Spleen (tissue), 11 donors: ENCODE data around the gene PTH1R. TPM values are rescaled to one million over a fixed set of nuclear protein-coding genes. Genes with fewer than 3 reads are reported as not detected.
A peak's percentile ranks its signal among the peaks of the same experiment; 100 is the strongest.

ENCODE experiments used
- DNase-seq: peaks from one replicate; pipeline ENCODE4 v3.0.0-alpha.2; 2020
- H3K27ac ChIP-seq, 8 donors: fragments of 200-600 bp; sonication (generic) in 7 of 8; 1 replicate in 4 of 8; 2 replicates in 4 of 8; pipeline versions ENCODE4 v1.5.0 to v1.8.0; 2016 to 2021; ENCODE audit warnings: inconsistent platforms in 4 of 8, mild to moderate bottlenecking in 4 of 8, moderate library complexity in 1 of 8
- H3K27me3 ChIP-seq, 7 donors: fragments of 200-600 bp; sonication (generic) in 6 of 7; replicated peaks in 1 of 7; 1 replicate in 4 of 7; 2 replicates in 3 of 7; pipeline versions ENCODE4 v1.5.0 to v1.8.0; 2016 to 2021; ENCODE audit warnings: inconsistent platforms in 3 of 7, mild to moderate bottlenecking in 1 of 7
- H3K36me3 ChIP-seq, 6 donors: fragments of 200-600 bp; sonication (generic) in 5 of 6; 1 replicate in 4 of 6; 2 replicates in 2 of 6; pipeline versions ENCODE4 v1.5.0 to v1.8.0; 2016 to 2021; ENCODE audit warnings: inconsistent platforms in 2 of 6
- H3K4me1 ChIP-seq, 6 donors: fragments of 200-600 bp; sonication (generic) in 5 of 6; 1 replicate in 3 of 6; 2 replicates in 3 of 6; pipeline versions ENCODE4 v1.5.0 to v1.8.0; 2016 to 2021; ENCODE audit warnings: inconsistent platforms in 3 of 6
- H3K4me3 ChIP-seq, 8 donors: fragments of 200-600 bp; sonication (generic) in 7 of 8; 1 replicate in 4 of 8; 2 replicates in 4 of 8; pipeline versions ENCODE4 v1.5.0 to v1.8.0; 2016 to 2021; ENCODE audit warnings: inconsistent platforms in 4 of 8, mild to moderate bottlenecking in 4 of 8, moderate library complexity in 2 of 8
- H3K9me3 ChIP-seq, 8 donors: fragments of 200-600 bp; sonication (generic) in 7 of 8; 1 replicate in 4 of 8; 2 replicates in 4 of 8; pipeline versions ENCODE4 v1.5.0 to v1.8.0; 2016 to 2021; ENCODE audit warnings: inconsistent platforms in 4 of 8
- CTCF ChIP-seq, 11 experiments: fragments of 200-600 bp in 7 of 11; fragments of 450-650 bp in 4 of 11; sonication (generic) in 4 of 11; IDR thresholded peaks in 8 of 11; conservative IDR thresholded peaks in 3 of 11; 1 replicate in 7 of 11; 2 replicates in 4 of 11; pipeline versions ENCODE4 v1.4.0 to v1.8.0; 2016 to 2021; ENCODE audit warnings: antibody characterized with exemption in 11 of 11, inconsistent platforms in 4 of 11, mild to moderate bottlenecking in 1 of 11
- POLR2A ChIP-seq, 3 donors: fragments of 450-650 bp; IDR thresholded peaks; one replicate each; pipeline ENCODE4 v1.5.1; 2017; ENCODE audit warnings: antibody characterized with exemption in 3 of 3, mild to moderate bottlenecking in 1 of 3
- POLR2AphosphoS5 ChIP-seq, 3 donors: sonication (generic); formaldehyde crosslinking; IDR thresholded peaks; one replicate each; pipeline ENCODE4 v1.5.1; 2017; ENCODE audit warnings: antibody characterized with exemption in 3 of 3
- WGBS, 5 donors: extraction: QIAGEN DNeasy Blood & Tissue Kit in 3 of 5; methylation state at CpG; one replicate each; pipeline versions ENCODE4 v1.1.5 to v1.1.7; 2013 to 2018; 5-methylcytosine and 5-hydroxymethylcytosine counted together
- intact Hi-C: fragments of 100-400 bp; cut with DNase I; formaldehyde crosslinking; loops from one replicate; pipeline ENCODE4 v1.15.0; 2023; ENCODE audit warnings: low total_unique reads
- polyA plus RNA-seq, 3 donors: library from polyadenylated mRNA; stranded (reverse); fragments of 200-250 nt; gene quantifications; one replicate each; pipeline ENCODE4 v1.2.1, GENCODE V29; 2013
- total RNA-seq, 7 donors: library from RNA; depleted of rRNA in 3 of 7; stranded (reverse); fragments of >200 nt in 3 of 7; fragmentation: NEBNext Ultra II Directional in 4 of 7; extraction: Animal tissue kit (Norgen Biotek cat#: 25700) in 4 of 7; gene quantifications; one replicate each; pipeline versions ENCODE4 v1.1.0 to v1.2.1, GENCODE V29; 2016 to 2021
- donor health status: healthy with polysubstance abuse.
- donor health status: DM: no; HTN: no; CAD: no; lungs with moderate emphysema.
- donor health status: DM: no; HTN: no; CAD: no.
- donor health status: Bipolar disorder and iron deficiency.
- donor health status: healthy.
- donor health status: DM: no; HTN: no; CAD: no.
- donor health status: DM: yes; HTN: yes; CAD: no.

Gene PTH1R
- total and polyA plus RNA-seq, 10 donors = 5.1 to 190 (median 34.1) TPM

- Histone ChIP-seq H3K4me3 (no peak overlapping the region), H3K9me3 (peaks cover 0 to 8% (median 0%) of the 10 kb centered on the region in 8 donors), H3K27ac (no peak overlapping the region), H3K27me3 (no peaks in the 10 kb centered on the region), H3K4me1 (peaks cover 0 to 11% (median 5%) of the 10 kb centered on the region in 6 donors), H3K36me3 (peaks cover 0 to 63% (median 44%) of the 10 kb centered on the region in 6 donors)
- TF ChIP-seq CTCF (IDR thresholded peaks at IDR 0.05 in 8 of 11, conservative IDR thresholded peaks at IDR 0.05 in 3 of 11) (no peak), POLR2AphosphoS5 (IDR thresholded peaks at IDR 0.05) (no peak), POLR2A (IDR thresholded peaks at IDR 0.05) (no peak)
- WGBS, 5 donors = 74 to 91% (median 84%) methylated on average over 1 of the region's 1 CpG
- DNase-seq = no peak
- intact Hi-C loops = no loop called here
Observed at GRCh38 chr3:46916278-46916677, 38.8 kb downstream of the PTH1R start.

- H3K27ac ChIP-seq = no peak overlapping the region
- DNase-seq = no peak
- peaks cover 0 to 68% (median 50%) of the 10 kb centered on the region in 6 donors for H3K36me3 ChIP-seq
- intact Hi-C loops = no loop called here
- H3K4me1 ChIP-seq = peaks cover 0 to 11% (median 5%) of the 10 kb centered on the region in 6 donors
- H3K4me3 ChIP-seq = no peak overlapping the region
- WGBS, 5 donors = 80 to 90% (median 88%) methylated on average over 3 of the region's 3 CpGs
- H3K9me3 ChIP-seq = peaks cover 0 to 8% (median 0%) of the 10 kb centered on the region in 8 donors
- H3K27me3 ChIP-seq = no peaks in the 10 kb centered on the region
- TF ChIP-seq POLR2A (IDR thresholded peaks at IDR 0.05) (no peak), POLR2AphosphoS5 (IDR thresholded peaks at IDR 0.05) (no peak), CTCF (IDR thresholded peaks at IDR 0.05 in 8 of 11, conservative IDR thresholded peaks at IDR 0.05 in 3 of 11) (no peak)
Observed at GRCh38 chr3:46916799-46917198, 39.3 kb downstream of the PTH1R start.

GRCh38 chr3:46917257-46917656 lies 39.7 kb downstream of the PTH1R start:
- Histone ChIP-seq H3K9me3 (peaks cover 0 to 8% (median 0%) of the 10 kb centered on the region in 8 donors), H3K27ac (no peak overlapping the region), H3K36me3 (peaks cover 2 to 73% (median 54%) of the 10 kb centered on the region in 6 donors), H3K4me3 (no peak overlapping the region), H3K27me3 (no peaks in the 10 kb centered on the region), H3K4me1 (peaks cover 0 to 11% (median 5%) of the 10 kb centered on the region in 6 donors)
- intact Hi-C loops = no loop called here
- TF ChIP-seq CTCF (IDR thresholded peaks at IDR 0.05 in 8 of 11, conservative IDR thresholded peaks at IDR 0.05 in 3 of 11) (no peak), POLR2A (IDR thresholded peaks at IDR 0.05) (no peak), POLR2AphosphoS5 (IDR thresholded peaks at IDR 0.05) (no peak)
- DNase-seq = peak; percentile 31
- 78 to 99% (median 94%) methylated on average over 3 of the region's 3 CpGs for WGBS, 5 donors

- H3K4me1 ChIP-seq = peaks cover 0 to 13% (median 6%) of the 10 kb centered on the region in 6 donors
- peaks cover 2 to 82% (median 64%) of the 10 kb centered on the region in 6 donors for H3K36me3 ChIP-seq
- H3K27me3 ChIP-seq = no peaks in the 10 kb centered on the region
- H3K27ac ChIP-seq = no peak overlapping the region
- WGBS, 5 donors = 47 to 75% (median 66%) methylated on average over 1 of the region's 1 CpG
- H3K9me3 ChIP-seq = peaks cover 0 to 8% (median 0%) of the 10 kb centered on the region in 8 donors
- DNase-seq = no peak
- H3K4me3 ChIP-seq = no peak overlapping the region
- intact Hi-C loops = no loop called here
- TF ChIP-seq CTCF (IDR thresholded peaks at IDR 0.05 in 8 of 11, conservative IDR thresholded peaks at IDR 0.05 in 3 of 11) (no peak), POLR2A (IDR thresholded peaks at IDR 0.05) (no peak), POLR2AphosphoS5 (IDR thresholded peaks at IDR 0.05) (no peak)
Observed at GRCh38 chr3:46918202-46918601, 40.7 kb downstream of the PTH1R start.
